Ovary (tissue), 9 donors: ENCODE data around the gene CD52. TPM values are rescaled to one million over a fixed set of nuclear protein-coding genes. Genes with fewer than 3 reads are reported as not detected.
"Not testable (repeated sequence)": the region's sequence is repeated elsewhere in the genome, so short reads cannot be mapped to it uniquely, and the experiment has no call there.

Source experiments
- DNase-seq, 5 donors: peaks; one replicate each; pipeline ENCODE4 v3.0.0-alpha.2; 2019 to 2020
- H3K27ac ChIP-seq, 2 donors: fragments of 200-600 bp; one replicate each; pipeline versions ENCODE4 v1.5.1 to v1.8.0; 2019 to 2022
- H3K27me3 ChIP-seq: fragments of 200-600 bp; one replicate; pipeline ENCODE4 v1.8.0; 2022
- H3K36me3 ChIP-seq: fragments of 200-600 bp; sonication (generic); one replicate; pipeline ENCODE4 v1.5.1; 2019
- H3K4me1 ChIP-seq: one replicate; pipeline ENCODE4 v1.8.1; 2013; ENCODE audit warnings: mild to moderate bottlenecking, moderate library complexity; ENCODE audit not compliant: insufficient read depth
- H3K4me3 ChIP-seq: fragments of 200-600 bp; sonication (generic); one replicate; pipeline ENCODE4 v1.5.1; 2017
- H3K9me3 ChIP-seq, 2 donors: fragments of 200-600 bp in 1 of 2; sonication (generic) in 1 of 2; one replicate each; pipeline versions ENCODE4 v1.5.1 to v1.8.1; 2013 to 2019; ENCODE audit warnings: mild to moderate bottlenecking in 1 of 2, moderate library complexity in 1 of 2
- CTCF ChIP-seq, 3 donors: fragments of 450-650 bp in 2 of 3; fragments of 200-600 bp in 1 of 3; IDR thresholded peaks; one replicate each; pipeline versions ENCODE4 v1.5.1 to v1.8.0; 2016 to 2022; ENCODE audit warnings: antibody characterized with exemption in 3 of 3, mild to moderate bottlenecking in 1 of 3
- EP300 ChIP-seq: sonication (generic); formaldehyde crosslinking; IDR thresholded peaks from one replicate; pipeline ENCODE4 v1.6.1; 2017; ENCODE audit warnings: antibody characterized with exemption
- POLR2A ChIP-seq: fragments of 450-650 bp; IDR thresholded peaks from one replicate; pipeline ENCODE4 v1.6.1; 2017; ENCODE audit warnings: antibody characterized with exemption, mild to moderate bottlenecking, moderate library complexity
- WGBS, 3 donors: extraction: QIAGEN DNeasy Blood & Tissue Kit in 1 of 3; methylation state at CpG; one replicate each; pipeline versions ENCODE4 v1.1.5 to v1.1.7; 2013 to 2017; 5-methylcytosine and 5-hydroxymethylcytosine counted together
- intact Hi-C, 4 donors: fragments of 100-400 bp; cut with DNase I; formaldehyde crosslinking; loops; one replicate each; pipeline versions ENCODE4 v1.11.0 to v1.15.1; 2022 to 2023
- polyA plus RNA-seq, 2 donors: library from polyadenylated mRNA; stranded (reverse); fragments of 200-250 nt in 1 of 2; fragments of 350-450 nt in 1 of 2; fragmentation: Illumina TruSeq in 1 of 2; extraction: RNeasy Lipid Tissue Mini Kit (QIAGEN cat#74804) in 1 of 2; gene quantifications; one replicate each; pipeline ENCODE4 v1.2.3, GENCODE V29; 2013 to 2014
- total RNA-seq, 7 donors: library from RNA; depleted of rRNA in 2 of 7; stranded (reverse); fragments of >200 nt in 2 of 7; fragmentation: NEBNext Ultra II Directional in 3 of 7; extraction: Animal tissue kit (Norgen Biotek cat#: 25700) in 3 of 7; gene quantifications; one replicate each; pipeline versions ENCODE4 v1.1.0 to v1.2.4, GENCODE V29; 2016 to 2023
- donor health status: DM: no; HTN: no; CAD: no; lungs with moderate emphysema.
- donor health status: DM: no; HTN: no; CAD: no.
- donor health status: Bipolar disorder and iron deficiency.
- donor health status: DM: yes; HTN: yes; CAD: no.
- donor health status: DM: no; HTN: no; CAD: no.
- donor health status: DM: yes; HTN: yes; CAD: no.

CD52 gene
- total and polyA plus RNA-seq, 9 donors: 1.3 to 45.5 (median 4.3) TPM; not detected in 1

DNA sequence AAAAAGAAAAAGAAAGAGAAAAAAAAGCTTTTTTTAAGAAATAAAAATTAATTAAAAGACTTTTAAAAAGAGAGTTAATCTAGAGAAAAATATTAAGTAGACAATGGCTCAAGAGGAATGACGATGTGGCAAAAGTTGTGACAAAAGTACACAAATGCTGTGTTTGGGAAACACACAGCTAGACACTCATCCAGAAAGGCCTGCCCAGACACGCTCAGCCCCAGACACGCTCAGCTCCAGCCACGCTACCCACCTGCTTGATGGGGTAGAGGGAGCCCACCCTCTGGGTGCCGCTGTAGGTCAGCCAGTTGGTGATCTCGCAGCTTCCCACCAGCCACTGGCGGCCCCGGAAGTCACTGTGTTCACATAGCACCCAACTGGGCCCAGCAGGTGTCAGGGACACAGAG, 10.2 kb downstream of the CD52 start:
- intact Hi-C loops: loop anchor here in 1 of 4 donors (10.0 kb wide), 1 partner anchor 223 kb away; no protein-coding TSS in a partner anchor
- H3K36me3 ChIP-seq: no peaks in the 10 kb centered on the region
- H3K4me1 ChIP-seq: no peaks in the 10 kb centered on the region
- no peak overlapping the region for H3K27ac ChIP-seq
- H3K9me3 ChIP-seq: no peaks in the 10 kb centered on the region
- no peak overlapping the region for H3K4me3 ChIP-seq
- H3K27me3 ChIP-seq: no peaks in the 10 kb centered on the region
- no peak for TF ChIP-seq CTCF (IDR thresholded peaks at IDR 0.05)
- no peak for TF ChIP-seq POLR2A
- no peak for TF ChIP-seq EP300
- 74 to 85% (median 83%) methylated on average over 8 of the region's 8 CpGs for WGBS, 3 donors
- DNase-seq: no peak

- 64 to 71% (median 69%) methylated on average over 8 of the region's 8 CpGs for WGBS, 3 donors
- no peak overlapping the region for H3K27ac ChIP-seq
- H3K36me3 ChIP-seq: no peaks in the 10 kb centered on the region
- no peaks in the 10 kb centered on the region for H3K4me1 ChIP-seq
- no peak for DNase-seq
- H3K27me3 ChIP-seq: no peaks in the 10 kb centered on the region
- no peaks in the 10 kb centered on the region for H3K9me3 ChIP-seq
- no peak overlapping the region for H3K4me3 ChIP-seq
- TF ChIP-seq POLR2A (no peak), EP300 (no peak), CTCF (IDR thresholded peaks at IDR 0.05) (no peak)
- intact Hi-C loops: loop anchor here in 1 of 4 donors (10.0 kb wide), 1 partner anchor 224 kb away; no protein-coding TSS in a partner anchor
Observed at GRCh38 chr1:26328597-26328996, 10.8 kb downstream of the CD52 start.

GRCh38 chr1:26329380-26329779, 11.6 kb downstream of the CD52 start:
- H3K27ac ChIP-seq, H3K9me3 ChIP-seq, H3K36me3 ChIP-seq, H3K4me3 ChIP-seq, H3K27me3 ChIP-seq, DNase-seq, H3K4me1 ChIP-seq: not testable (repeated sequence)
- 89 to 94% (median 92%) methylated on average over 4 of the region's 4 CpGs for WGBS, 3 donors
- intact Hi-C loops: loop anchor here in 1 of 4 donors (10.0 kb wide), 1 partner anchor 225 kb away; no protein-coding TSS in a partner anchor

DNA sequence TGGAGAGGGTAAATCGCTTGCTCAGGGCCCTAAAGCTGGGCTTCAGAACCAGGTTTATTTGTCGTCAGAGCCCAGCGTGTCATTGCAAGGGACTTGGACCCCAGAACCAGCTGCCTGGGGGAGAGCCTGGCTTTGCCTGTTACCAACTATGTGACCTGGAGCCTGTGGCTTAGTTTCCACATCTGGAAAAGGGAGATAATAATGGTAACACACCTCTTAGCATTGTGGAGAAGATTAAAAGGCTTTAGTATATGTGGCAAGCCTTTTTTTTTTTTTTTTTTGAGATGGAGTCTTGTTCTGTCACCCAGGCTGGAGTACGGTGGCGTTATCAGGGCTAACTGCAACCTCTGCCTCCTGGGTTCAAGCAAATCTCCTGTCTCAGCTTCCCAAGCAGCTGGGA, 12.5 kb downstream of the CD52 start:
- Histone ChIP-seq H3K27ac (no peak overlapping the region), H3K9me3 (no peaks in the 10 kb centered on the region), H3K27me3 (no peaks in the 10 kb centered on the region), H3K4me3 (no peak overlapping the region), H3K4me1 (no peaks in the 10 kb centered on the region), H3K36me3 (no peaks in the 10 kb centered on the region)
- DNase-seq: no peak
- intact Hi-C loops: no loop called here
- WGBS, 3 donors: 79 to 82% (median 82%) methylated on average over 5 of the region's 5 CpGs
- TF ChIP-seq CTCF (IDR thresholded peaks at IDR 0.05) (no peak), EP300 (no peak), POLR2A (no peak)

- DNase-seq, H3K9me3 ChIP-seq, H3K36me3 ChIP-seq, H3K27ac ChIP-seq, H3K4me1 ChIP-seq, H3K27me3 ChIP-seq, H3K4me3 ChIP-seq, intact Hi-C loops: not testable (repeated sequence)
- 84 to 90% (median 89%) methylated on average over 8 of the region's 8 CpGs for WGBS, 3 donors
Observed at GRCh38 chr1:26333312-26333711, 15.6 kb downstream of the CD52 start.
